HG03558 (cell line): ENCODE data around the gene RHOBTB3.
"Not testable (repeated sequence)": the region's sequence is repeated elsewhere in the genome, so short reads cannot be mapped to it uniquely, and the experiment has no call there.

Experiments used
- ATAC-seq: cut with Tn5 transposase; IDR thresholded peaks from one replicate; pipeline ENCODE4 v1.9.1; 2021; ENCODE audit warnings: moderate number of reproducible peaks; ENCODE audit not compliant: unreplicated experiment; ENCODE audit errors: extremely low read depth

RHOBTB3 gene

DNA sequence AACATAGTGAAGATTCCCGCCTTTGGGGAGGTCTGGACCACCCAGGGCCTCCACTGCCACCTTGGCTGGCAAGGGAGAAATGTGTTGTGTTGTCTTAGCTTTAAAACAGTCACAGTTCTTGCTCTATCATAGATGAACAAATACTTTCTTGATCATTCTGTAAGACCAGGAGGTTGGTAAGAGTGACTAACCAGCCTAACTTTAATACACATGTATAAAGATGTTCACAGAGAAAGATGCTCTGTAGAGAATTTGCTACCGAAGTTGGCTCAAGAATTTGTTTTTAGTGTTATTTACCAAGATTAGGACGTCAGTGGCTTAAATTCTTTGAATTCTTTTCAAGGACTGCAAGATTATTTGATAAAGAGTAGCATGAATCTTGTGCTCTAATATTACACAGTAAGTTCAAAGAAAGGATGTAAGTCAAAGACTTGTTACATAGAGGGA lies 63.0 kb downstream of the RHOBTB3 start:
- ATAC-seq = no peak

- no peak for ATAC-seq
These were observed 66.2 kb downstream of the RHOBTB3 start for GRCh38 chr5:95797301-95797700.

DNA sequence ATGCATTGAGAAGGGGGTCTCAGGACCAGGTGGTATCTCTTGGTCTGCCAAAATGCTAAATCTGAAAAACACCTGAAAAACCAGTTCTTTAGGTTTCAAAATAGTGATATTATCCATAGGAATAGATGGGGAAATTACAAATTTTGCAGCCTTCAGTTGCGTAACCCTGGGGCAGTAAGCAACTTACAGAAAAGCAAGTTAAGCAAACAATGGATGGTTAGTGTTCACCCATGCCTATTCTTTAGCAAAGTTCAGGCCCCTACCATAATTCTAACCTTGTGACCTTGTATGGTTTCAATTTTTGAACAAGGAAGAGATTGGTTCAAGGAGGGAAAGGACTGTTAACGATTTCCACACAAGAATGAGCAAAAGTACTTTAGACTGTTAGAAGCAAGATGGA lies 66.9 kb downstream of the RHOBTB3 start:
- no peak for ATAC-seq

DNA sequence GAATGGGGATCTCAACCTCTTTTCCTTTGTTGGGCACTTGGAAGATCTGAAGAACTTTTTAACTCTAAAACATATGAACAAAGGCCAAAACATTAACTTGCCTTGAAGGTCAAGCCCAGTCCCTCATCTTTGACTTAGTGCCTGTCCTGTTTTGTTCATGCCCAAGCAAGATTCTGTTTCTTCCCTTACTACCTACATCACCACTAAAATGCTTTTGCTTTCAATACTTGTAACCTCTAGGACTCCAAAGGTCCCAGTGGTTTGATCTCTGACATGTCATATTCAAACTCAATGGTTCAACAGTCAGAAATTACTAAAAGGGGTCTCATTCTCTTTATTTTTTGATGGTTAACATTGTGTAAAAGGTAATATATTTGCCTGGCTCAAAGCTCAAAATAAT lies 67.4 kb downstream of the RHOBTB3 start:
- ATAC-seq = no peak

- no peak for ATAC-seq
These were observed 68.2 kb downstream of the RHOBTB3 start for GRCh38 chr5:95799191-95799835.

DNA sequence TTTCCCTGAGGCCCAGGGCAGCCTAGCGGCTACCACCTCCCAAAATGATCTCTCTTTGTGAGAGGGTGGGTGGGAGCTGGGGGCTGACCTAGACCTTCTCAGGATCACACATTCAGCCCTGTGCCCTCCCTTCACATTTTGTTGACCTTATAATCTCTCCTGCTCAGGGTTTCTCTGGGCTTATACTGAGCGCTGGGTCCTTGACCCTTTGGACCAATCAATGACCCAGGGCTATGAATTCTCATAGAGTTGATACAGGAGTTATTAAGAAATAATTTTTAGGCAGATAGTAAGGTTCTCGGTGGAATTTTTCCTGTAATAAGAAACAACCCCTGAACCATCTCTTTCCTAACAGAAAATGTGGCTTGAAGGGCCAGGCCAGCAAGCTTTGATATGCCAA lies 69.4 kb downstream of the RHOBTB3 start:
- ATAC-seq = no peak

DNA sequence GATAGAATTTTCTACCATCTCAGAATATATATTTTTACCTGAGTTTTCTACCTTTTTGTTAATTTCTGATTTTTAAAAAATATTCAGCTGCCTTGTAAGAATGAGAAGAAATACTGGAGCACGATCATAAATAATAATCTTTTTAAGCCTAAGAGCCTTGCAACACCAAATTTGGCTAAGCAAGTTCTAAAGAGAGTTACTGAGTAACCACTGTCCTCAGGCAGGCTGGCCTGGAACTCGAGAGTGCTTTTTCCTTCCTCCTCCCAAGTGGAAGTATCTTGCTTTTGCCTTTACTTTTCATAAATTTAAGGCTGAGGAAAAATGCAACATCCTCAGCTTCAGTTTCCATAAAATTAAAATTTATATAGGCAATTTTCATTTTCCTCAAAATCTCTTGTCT lies 70.4 kb downstream of the RHOBTB3 start:
- no peak for ATAC-seq

- ATAC-seq = no peak
These were observed 70.8 kb downstream of the RHOBTB3 start for GRCh38 chr5:95801961-95802360.

DNA sequence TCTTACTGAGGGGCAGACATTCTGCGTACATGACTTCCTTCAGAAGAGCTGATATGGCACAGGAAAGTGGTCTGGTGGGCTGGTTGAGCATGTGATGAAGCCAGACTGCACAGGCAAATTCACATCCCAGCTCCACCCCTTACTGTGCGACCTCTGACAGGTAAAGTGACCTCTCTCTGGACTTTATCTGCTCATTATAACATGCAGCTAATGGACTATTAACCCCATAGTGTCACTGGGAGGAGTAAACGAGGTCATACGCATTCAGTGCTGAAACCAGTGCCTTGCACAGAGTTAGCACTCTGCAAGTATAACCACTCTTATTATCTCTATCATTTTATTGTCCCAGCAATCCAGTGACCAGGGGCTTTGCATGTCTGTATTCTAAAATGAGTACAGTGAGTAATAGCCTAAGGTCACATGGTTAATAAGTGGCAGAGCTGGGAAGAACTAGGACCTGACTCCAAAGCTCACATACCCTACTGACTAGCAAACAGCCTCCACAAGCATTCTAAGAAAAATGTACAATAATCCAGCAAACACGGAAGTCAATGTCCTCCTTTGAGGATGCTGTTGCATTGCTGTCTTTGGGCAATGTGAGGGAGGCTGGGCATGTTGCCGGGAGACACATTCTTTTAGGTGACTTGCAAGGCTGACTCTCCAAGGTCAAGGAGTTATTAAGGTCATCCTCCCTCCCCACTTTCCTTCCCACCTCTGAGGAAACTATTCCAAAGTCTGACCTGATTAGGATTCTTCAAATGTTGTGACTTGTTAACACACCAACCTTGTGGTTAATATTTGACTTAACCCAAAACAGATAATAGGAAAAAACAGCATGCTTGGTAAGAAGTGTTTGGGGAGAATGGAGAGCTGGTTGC lies 72.4 kb downstream of the RHOBTB3 start:
- no peak for ATAC-seq

DNA sequence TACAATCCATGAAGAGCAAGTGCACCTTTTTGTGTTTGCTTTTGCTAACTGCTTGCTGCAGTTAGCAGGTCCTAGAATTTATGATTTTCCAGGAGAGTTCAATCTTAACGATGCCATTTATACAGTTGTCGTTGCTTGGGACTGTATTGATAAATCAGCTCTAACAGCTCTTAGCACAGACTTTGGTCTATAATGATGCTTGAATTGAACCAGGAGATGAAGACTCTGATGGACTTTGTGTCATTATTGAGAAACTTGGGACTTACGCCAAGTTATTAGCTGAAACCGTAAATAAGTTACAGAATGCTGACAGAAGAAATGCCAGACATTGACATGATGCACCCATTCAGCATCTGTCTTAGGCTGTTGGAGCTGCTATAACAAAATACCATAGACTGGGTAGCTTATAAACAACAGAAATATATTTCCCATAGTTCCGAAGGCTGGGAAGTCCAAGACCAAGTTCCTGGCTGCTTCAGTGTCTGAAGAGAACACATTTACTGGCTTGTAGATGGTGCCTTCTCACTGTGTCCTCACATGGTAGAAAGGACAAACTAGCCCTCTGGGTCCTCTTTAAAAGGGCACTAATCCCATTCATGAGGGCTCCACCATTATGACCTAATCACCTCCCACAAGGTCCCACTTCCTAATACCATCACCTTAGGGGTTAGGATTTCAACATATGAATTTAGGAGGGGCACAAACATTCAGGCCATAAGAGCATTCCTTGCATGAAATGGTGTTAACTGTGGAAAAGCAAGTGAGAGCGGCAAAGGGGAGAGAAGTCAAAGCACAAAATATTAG lies 73.8 kb downstream of the RHOBTB3 start:
- ATAC-seq = no peak

- ATAC-seq = no peak
These were observed 75.6 kb downstream of the RHOBTB3 start for GRCh38 chr5:95806687-95807086.

GRCh38 chr5:95808013-95808685 lies 77.0 kb downstream of the RHOBTB3 start:
- ATAC-seq = no peak

- peak; percentile 100 for ATAC-seq
These were observed 77.7 kb downstream of the RHOBTB3 start for GRCh38 chr5:95808686-95809413.

- no peak for ATAC-seq
These were observed 78.4 kb downstream of the RHOBTB3 start for GRCh38 chr5:95809414-95809960.

DNA sequence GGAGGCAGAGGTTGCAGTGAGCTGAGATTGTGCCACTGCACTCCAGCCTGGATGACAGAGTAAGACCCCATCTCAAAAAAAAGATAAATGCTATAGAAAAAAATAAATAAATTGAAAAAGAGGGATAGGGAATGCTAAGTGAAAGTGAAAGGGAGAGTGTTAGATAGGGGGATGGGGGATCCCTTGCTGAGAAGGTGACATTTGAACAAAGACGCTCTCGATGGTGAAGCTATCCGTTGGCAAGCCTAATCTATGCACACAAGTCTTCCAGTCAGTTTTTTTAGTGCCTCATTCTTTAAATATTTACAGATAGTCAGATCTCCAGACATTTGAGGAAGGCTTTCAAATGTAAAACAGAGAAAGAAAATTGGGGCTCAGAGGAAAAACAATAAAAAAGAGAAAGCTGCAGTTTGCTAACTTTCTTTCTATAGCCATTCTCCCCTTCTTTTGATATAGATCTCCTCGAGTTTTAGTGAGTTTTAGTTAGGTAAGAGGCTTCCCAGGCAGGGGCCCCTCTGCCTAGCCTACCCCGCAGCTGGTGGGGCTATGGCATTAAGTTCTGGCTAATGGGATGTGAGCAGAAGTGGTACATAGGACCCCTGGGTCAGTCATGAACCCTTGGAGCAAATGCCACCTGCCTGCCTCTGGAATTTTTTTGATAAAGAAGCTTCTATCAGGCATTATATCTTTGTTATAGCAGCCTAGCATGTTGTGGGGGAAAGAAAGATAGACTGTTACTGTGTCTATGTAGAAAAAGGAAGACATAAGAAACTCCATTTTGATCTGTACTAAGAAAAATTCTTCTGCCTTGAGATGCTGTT lies 79.4 kb downstream of the RHOBTB3 start:
- no peak for ATAC-seq

DNA sequence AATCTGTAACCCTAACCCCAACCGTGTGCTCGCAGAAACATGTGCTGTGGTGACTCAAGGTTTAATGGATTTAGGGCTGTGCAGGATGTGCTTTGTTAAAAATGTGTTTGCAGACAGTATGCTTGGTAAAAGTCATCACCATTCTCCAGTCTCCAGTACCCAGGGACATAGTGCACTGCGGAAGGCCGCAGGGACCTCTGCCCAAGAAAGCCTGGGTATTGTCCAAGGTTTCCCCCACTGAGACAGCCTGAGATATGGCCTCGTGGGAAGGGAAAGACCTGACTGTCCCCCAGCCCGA lies 79.9 kb downstream of the RHOBTB3 start:
- not testable (repeated sequence) for ATAC-seq

GRCh38 chr5:95811461-95812073 lies 80.4 kb downstream of the RHOBTB3 start:
- not testable (repeated sequence) for ATAC-seq

GRCh38 chr5:95812074-95812471 lies 80.9 kb downstream of the RHOBTB3 start:
- ATAC-seq = no peak
